ENCODE data around the gene SAMD7. TPM values are rescaled to one million over a fixed set of nuclear protein-coding genes. Genes with fewer than 3 reads are reported as not detected.

Gene SAMD7
- polyA plus RNA-seq, 3 donors: not detected

DNA sequence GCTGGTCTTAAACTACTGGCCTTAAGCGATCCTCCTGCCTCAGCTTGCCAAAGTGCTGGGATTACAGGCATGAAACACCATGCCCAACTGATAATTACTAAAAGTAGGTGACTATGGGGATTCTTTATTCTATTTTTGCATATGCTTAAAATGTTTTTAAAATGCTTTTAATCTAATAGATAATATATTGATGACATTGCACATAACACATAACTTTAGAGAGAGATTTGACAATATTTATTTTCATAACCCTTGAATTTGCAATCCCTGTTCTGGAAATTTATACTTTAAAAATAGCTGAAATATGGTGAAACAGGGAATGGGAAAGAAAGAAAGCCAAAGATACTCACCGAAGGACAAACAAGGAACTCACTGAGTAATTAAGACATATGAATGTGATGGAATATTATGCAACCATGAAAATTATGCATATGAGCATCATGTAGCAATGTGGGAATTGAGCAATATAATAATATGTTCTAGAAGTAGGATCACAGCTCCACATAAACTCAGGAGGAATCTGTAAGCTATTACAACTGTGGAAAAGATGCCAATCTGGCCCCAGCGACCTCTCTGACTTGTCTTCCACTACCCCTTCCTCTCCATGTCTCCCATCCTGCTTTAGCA, 43.7 kb upstream of the SAMD7 start:
- H3K27me3 Mint-ChIP-seq (ENCODE audit: low read depth in 3 of 3): peaks cover 0 to 6% (median 2%) of the 10 kb centered on the region in 3 donors
- no peaks in the 10 kb centered on the region for H3K9me3 ChIP-seq (replicated peaks in 1 of 2; ENCODE audit: control insufficient read depth in 1 of 2, insufficient read depth in 1 of 2, low read length in 2 of 2)
- no peak overlapping the region for H2AFZ ChIP-seq (ENCODE audit: insufficient read depth, low read depth, low read length, poor library complexity, severe bottlenecking)
- H3K27me3 ChIP-seq (ENCODE audit: control insufficient read depth in 2 of 2, insufficient read depth in 2 of 2, low read length in 2 of 2): no peaks in the 10 kb centered on the region
- H3K4me3 Mint-ChIP-seq: no peak overlapping the region
- no peaks in the 10 kb centered on the region for H3K36me3 Mint-ChIP-seq
- no peaks in the 10 kb centered on the region for H3K9me3 Mint-ChIP-seq
- no peaks in the 10 kb centered on the region for H4K20me1 ChIP-seq (ENCODE audit: insufficient read depth, low read length)
- intact Hi-C loops (cut with micrococcal nuclease): loop anchor here (10.0 kb wide), 7 partner anchors 57 to 187 kb away; partner anchors contain the start of genes ACTRT3 (in 1 of the 2), SEC62 (in 1 of the 2) and TERC (in 1 of the 2)
- TF ChIP-seq, protein P1, sequence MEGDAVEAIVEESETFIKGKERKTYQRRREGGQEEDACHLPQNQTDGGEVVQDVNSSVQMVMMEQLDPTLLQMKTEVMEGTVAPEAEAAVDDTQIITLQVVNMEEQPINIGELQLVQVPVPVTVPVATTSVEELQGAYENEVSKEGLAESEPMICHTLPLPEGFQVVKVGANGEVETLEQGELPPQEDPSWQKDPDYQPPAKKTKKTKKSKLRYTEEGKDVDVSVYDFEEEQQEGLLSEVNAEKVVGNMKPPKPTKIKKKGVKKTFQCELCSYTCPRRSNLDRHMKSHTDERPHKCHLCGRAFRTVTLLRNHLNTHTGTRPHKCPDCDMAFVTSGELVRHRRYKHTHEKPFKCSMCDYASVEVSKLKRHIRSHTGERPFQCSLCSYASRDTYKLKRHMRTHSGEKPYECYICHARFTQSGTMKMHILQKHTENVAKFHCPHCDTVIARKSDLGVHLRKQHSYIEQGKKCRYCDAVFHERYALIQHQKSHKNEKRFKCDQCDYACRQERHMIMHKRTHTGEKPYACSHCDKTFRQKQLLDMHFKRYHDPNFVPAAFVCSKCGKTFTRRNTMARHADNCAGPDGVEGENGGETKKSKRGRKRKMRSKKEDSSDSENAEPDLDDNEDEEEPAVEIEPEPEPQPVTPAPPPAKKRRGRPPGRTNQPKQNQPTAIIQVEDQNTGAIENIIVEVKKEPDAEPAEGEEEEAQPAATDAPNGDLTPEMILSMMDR (IDR thresholded peaks at IDR 0.05): no peak
- H3K4me2 ChIP-seq (replicated peaks; ENCODE audit: extremely low read depth, low read length, poor library complexity, severe bottlenecking): no peak overlapping the region
- peaks cover 10 to 13% of the 10 kb centered on the region in 2 donors for H3K4me1 ChIP-seq (ENCODE audit: control insufficient read depth in 1 of 2, insufficient read depth in 2 of 2, low read length in 2 of 2)
- DNase-seq: peak; percentile 15 to 60 (median 34)
- no peaks in the 10 kb centered on the region for H3K36me3 ChIP-seq (replicated peaks in 1 of 2; ENCODE audit: control insufficient read depth in 1 of 2, insufficient read depth in 2 of 2, low read length in 2 of 2)
- peak overlapping the region in 1 of 7 donors; percentile 19 for H3K27ac Mint-ChIP-seq
- H3K4me3 ChIP-seq (replicated peaks in 1 of 3; ENCODE audit: low read depth in 2 of 3, low read length in 3 of 3): no peak overlapping the region
- no peaks in the 10 kb centered on the region for H3K79me2 ChIP-seq (ENCODE audit: insufficient read depth, low read length)
- peaks cover 24% of the 10 kb centered on the region for H3K4me1 Mint-ChIP-seq
- H3K9ac ChIP-seq (ENCODE audit: insufficient read depth, low read length, poor library complexity, severe bottlenecking): no peak overlapping the region
- H3K27ac ChIP-seq (ENCODE audit: low read depth in 1 of 2, low read length in 2 of 2): no peak overlapping the region
- 100% methylated on average over 1 of the region's 3 CpGs for WGBS (ENCODE audit: insufficient coverage)

DNA sequence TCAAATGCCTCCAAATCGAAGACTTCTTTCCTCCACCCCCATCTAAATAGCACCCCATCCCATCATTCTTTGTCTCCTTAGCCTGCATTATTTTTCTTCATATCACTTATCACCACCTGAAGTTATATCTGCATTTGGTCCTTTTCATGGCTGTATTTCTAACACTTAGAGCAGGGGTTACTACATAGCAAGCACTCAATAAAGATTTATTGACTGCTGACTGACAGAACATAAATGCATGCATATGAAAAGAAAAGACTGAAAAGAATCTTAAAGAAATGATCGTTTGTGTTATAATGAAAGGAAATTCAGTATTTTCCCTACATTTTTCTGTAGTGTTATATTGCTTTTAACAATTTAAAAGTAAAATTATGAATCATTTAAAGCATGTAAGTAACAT, 43.0 kb upstream of the SAMD7 start:
- peaks cover 10 to 13% of the 10 kb centered on the region in 2 donors for H3K4me1 ChIP-seq (ENCODE audit: control insufficient read depth in 1 of 2, insufficient read depth in 2 of 2, low read length in 2 of 2)
- H3K9me3 ChIP-seq (replicated peaks in 1 of 2; ENCODE audit: control insufficient read depth in 1 of 2, insufficient read depth in 1 of 2, low read length in 2 of 2): no peaks in the 10 kb centered on the region
- WGBS (ENCODE audit: insufficient coverage): 100% methylated on average over 1 of the region's 2 CpGs
- H4K20me1 ChIP-seq (ENCODE audit: insufficient read depth, low read length): no peaks in the 10 kb centered on the region
- Mint-ChIP-seq H3K36me3 (no peaks in the 10 kb centered on the region), H3K27ac (no peak overlapping the region), H3K27me3 (ENCODE audit: low read depth in 3 of 3) (peaks cover 0 to 6% (median 2%) of the 10 kb centered on the region in 3 donors), H3K4me3 (no peak overlapping the region), H3K9me3 (no peaks in the 10 kb centered on the region), H3K4me1 (peaks cover 24% of the 10 kb centered on the region)
- TF ChIP-seq, protein P1 (IDR thresholded peaks at IDR 0.05): no peak
- H3K9ac ChIP-seq (ENCODE audit: insufficient read depth, low read length, poor library complexity, severe bottlenecking): no peak overlapping the region
- H3K36me3 ChIP-seq (replicated peaks in 1 of 2; ENCODE audit: control insufficient read depth in 1 of 2, insufficient read depth in 2 of 2, low read length in 2 of 2): no peaks in the 10 kb centered on the region
- no peaks in the 10 kb centered on the region for H3K27me3 ChIP-seq (ENCODE audit: control insufficient read depth in 2 of 2, insufficient read depth in 2 of 2, low read length in 2 of 2)
- no peak overlapping the region for H3K27ac ChIP-seq (ENCODE audit: low read depth in 1 of 2, low read length in 2 of 2)
- no peaks in the 10 kb centered on the region for H3K79me2 ChIP-seq (ENCODE audit: insufficient read depth, low read length)
- DNase-seq: no peak
- H3K4me2 ChIP-seq (replicated peaks; ENCODE audit: extremely low read depth, low read length, poor library complexity, severe bottlenecking): no peak overlapping the region
- intact Hi-C loops (cut with micrococcal nuclease): loop anchor here (10.0 kb wide), 7 partner anchors 56 to 186 kb away; partner anchors contain the start of genes ACTRT3 (in 1 of the 2), SEC62 (in 1 of the 2) and TERC (in 1 of the 2)
- H2AFZ ChIP-seq (ENCODE audit: insufficient read depth, low read depth, low read length, poor library complexity, severe bottlenecking): no peak overlapping the region
- no peak overlapping the region for H3K4me3 ChIP-seq (replicated peaks in 1 of 3; ENCODE audit: low read depth in 2 of 3, low read length in 3 of 3)
